Amygdala (tissue), 56 donors: ENCODE measurements around the gene MED1.
"Not testable (repeated sequence)": the region's sequence is repeated elsewhere in the genome, so short reads cannot be mapped to it uniquely, and the experiment has no call there.

ENCODE experiments used
- DNase-seq, 56 donors: peaks; one replicate each; lab custom pipeline; 2025; lab: John Stamatoyannopoulos, UW

MED1 gene

DNA sequence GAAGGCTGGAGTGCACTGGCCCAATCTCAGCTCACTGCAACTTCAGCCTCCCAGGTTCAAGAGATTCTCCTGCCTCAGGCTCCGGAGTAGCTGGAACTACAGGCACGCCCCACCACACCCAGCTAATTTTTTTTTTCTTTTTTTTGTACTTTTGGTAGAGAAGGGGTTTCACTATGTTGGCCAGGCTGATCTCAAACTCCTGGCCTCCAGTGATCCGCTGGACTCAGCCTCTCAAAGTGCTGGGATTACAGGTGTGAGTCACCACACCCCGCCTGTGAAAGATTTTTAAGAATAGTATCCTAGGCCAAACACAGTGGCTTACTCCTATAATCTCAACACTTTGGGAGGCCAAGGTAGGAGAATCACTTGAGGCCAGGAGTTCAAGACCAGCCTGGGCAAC is 83.3 kb downstream of the MED1 start:
- DNase-seq, result not testable (repeated sequence)

DNA sequence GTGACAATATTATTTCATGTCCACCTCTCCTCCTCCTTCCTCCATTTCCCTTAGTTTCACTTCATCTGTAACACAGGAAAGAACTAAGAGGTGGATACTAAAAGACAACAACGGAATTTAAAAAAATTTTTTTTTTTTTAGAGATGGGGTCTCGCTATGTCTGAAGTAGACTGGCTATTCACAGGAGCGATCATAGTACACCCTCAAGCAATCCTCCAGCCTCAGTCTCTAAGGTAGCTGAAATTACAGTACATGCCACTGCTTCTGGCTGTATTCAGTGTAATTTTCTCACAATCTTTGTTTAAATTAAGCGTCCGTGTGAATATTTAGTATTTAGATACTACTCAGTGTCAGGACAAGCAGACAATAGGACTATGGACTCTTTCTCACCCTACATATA is 85.2 kb downstream of the MED1 start:
- no peak for DNase-seq

- no peak for DNase-seq
Measured at GRCh38 chr17:39365242-39365641, 85.8 kb downstream of the MED1 start.

DNA sequence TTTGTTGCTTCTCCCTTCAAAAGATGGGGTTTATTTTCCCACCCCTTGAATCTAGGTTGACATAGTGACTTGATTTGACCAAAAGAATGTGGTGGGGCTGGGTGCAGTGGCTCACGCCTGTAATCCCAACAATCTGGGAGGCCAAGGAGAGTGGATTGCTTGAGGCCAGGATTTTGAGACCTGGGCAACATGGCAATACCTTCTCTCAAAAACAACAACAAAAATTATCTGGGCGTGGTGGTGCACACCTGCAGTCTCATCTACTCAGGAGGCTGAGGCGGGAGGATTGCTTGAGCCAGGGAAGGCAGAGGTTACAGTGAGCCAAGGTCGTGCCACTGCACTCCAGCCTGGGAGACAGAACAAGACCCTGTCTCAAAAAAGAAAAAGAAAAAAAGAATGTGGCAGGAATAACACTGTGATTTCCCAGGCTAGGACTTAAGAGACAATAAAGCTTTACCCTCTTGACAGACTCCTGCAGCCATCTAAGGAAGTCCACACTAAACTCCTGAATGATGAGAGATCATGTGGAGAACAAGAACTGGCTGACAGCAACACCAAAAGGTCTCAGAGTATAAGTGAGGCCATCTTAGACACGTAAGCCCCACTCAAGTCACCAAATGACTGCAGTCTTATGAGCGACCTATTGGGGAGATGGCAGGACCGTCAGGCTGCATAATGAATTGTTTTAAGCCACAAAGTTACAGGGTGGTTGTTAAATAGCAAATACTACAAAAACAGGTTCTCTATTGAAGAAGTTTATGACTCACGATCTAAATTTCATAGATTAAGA is 86.6 kb downstream of the MED1 start:
- DNase-seq, result no peak

DNA sequence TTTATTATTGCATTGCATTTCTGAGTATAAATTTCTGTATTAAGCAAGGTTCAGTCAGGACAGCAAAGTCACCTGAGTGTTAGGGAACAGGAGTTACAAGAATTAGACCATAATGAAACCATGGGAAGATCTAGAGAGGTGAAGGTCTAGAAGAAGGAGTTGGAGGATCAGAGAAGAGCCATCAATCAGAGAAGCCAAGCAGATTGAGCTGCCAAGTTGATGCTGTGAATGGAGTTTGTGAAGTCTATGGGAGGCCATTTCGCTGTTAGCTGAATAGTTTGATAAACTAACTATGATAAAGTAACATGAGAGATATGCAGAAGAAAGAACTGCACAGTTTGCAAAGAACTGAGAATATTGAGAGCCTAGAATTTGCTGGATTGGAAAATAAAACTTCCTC is 90.0 kb downstream of the MED1 start:
- DNase-seq, result no peak

DNA sequence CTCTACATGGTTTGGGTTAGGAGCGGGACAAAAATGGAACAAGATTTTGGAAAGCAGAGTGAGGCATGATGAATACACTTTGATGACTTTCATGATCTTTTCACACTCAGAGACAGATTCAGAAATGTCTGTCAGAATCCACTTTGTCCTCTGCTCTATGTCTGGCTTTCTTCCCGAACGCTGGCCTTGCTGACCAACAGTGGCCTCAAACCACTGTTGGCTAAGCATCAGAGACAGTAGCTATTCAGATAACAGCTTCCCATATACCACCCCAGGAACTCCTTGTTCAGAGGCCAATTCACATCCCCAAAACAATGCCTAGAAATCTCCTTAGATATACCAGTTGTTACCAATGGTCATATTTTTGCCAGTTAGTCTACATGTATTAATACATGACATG is 90.5 kb downstream of the MED1 start:
- DNase-seq, result peak in 15 of 56 donors; percentile 4 to 33 (median 13)

- DNase-seq, result no peak
Measured at GRCh38 chr17:39359994-39360393, 91.1 kb downstream of the MED1 start.

- no peak for DNase-seq
Measured at GRCh38 chr17:39357986-39358385, 93.1 kb downstream of the MED1 start.

DNA sequence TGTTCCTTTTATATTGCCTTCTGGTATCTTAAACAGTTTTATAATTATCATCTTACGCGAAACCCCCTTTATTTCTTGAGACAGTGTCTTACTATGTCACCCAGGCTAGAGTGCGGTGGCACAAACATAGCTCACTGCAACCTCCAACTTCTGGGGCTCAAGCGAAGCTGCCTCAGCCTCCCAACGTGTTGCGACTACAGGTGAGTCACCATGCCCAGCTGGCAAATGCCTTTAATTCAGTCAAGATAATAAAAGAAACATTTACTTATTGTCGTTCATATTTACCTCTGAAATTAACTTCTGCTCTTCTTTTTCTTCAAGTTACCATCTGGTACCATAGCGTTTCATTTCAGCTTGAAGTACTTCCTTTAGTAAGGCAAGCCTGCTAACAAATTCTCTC is 93.6 kb downstream of the MED1 start:
- peak in 1 of 56 donors; percentile 4 for DNase-seq
